Endometrial microvascular endothelial cells (primary cell): ENCODE results near the gene PIK3C2A. TPM values are rescaled to one million over a fixed set of nuclear protein-coding genes. Genes with fewer than 3 reads are reported as not detected.

Experiments used
- in situ Hi-C: cut with HindIII; loops from 2 replicates; pipeline ENCODE4 v1.10.0; 2017; ENCODE audit warnings: low sequenced_read_pairs, low pct_unique_long_range_greater_than_20kb; ENCODE audit errors: inconsistent ontology term
- total RNA-seq: library from RNA; depleted of rRNA; stranded (reverse); fragments of >200 nt; gene quantifications from one replicate; pipeline ENCODE4 v1.2.3, GENCODE V29; 2015; ENCODE audit errors: inconsistent ontology term

Gene PIK3C2A
- total RNA-seq, 1 donor from 2014 or later = 100 TPM

GRCh38 chr11:17221968-17222367 is 14.2 kb upstream of the PIK3C2A start:
- in situ Hi-C loops = no loop called here

GRCh38 chr11:17219016-17219415 is 11.2 kb upstream of the PIK3C2A start:
- in situ Hi-C loops = no loop called here

GRCh38 chr11:17218403-17218802 is 10.6 kb upstream of the PIK3C2A start:
- in situ Hi-C loops = no loop called here

GRCh38 chr11:17217401-17217800 is 9.6 kb upstream of the PIK3C2A start:
- in situ Hi-C loops = no loop called here

GRCh38 chr11:17214338-17214737 is 6.6 kb upstream of the PIK3C2A start:
- in situ Hi-C loops = no loop called here

- in situ Hi-C loops = no loop called here
Observed at GRCh38 chr11:17211286-17211685, 3.5 kb upstream of the PIK3C2A start.

GRCh38 chr11:17209939-17210245 is 2.1 kb upstream of the PIK3C2A start:
- in situ Hi-C loops = no loop called here

- in situ Hi-C loops = no loop called here
Observed at GRCh38 chr11:17208257-17208999, 642 bp upstream of the PIK3C2A start.

- in situ Hi-C loops = no loop called here
Observed at GRCh38 chr11:17206463-17206862, 1.3 kb downstream of the PIK3C2A start.

GRCh38 chr11:17197431-17197898 is 10.3 kb downstream of the PIK3C2A start:
- in situ Hi-C loops = no loop called here

- in situ Hi-C loops = no loop called here
Observed at GRCh38 chr11:17188675-17189074, 19.1 kb downstream of the PIK3C2A start.

GRCh38 chr11:17186932-17187692 is 20.7 kb downstream of the PIK3C2A start:
- in situ Hi-C loops = no loop called here

GRCh38 chr11:17185938-17186337 is 21.8 kb downstream of the PIK3C2A start:
- in situ Hi-C loops = no loop called here

- in situ Hi-C loops = no loop called here
Observed at GRCh38 chr11:17184882-17185587, 22.8 kb downstream of the PIK3C2A start.

GRCh38 chr11:17183836-17184235 is 23.9 kb downstream of the PIK3C2A start:
- in situ Hi-C loops = no loop called here

- in situ Hi-C loops = no loop called here
Observed at GRCh38 chr11:17179970-17180369, 27.8 kb downstream of the PIK3C2A start.

GRCh38 chr11:17173332-17173731 is 34.5 kb downstream of the PIK3C2A start:
- in situ Hi-C loops = no loop called here

- in situ Hi-C loops = no loop called here
Observed at GRCh38 chr11:17171916-17172315, 35.9 kb downstream of the PIK3C2A start.

GRCh38 chr11:17171343-17171742 is 36.4 kb downstream of the PIK3C2A start:
- in situ Hi-C loops = no loop called here

- in situ Hi-C loops = no loop called here
Observed at GRCh38 chr11:17169876-17170275, 37.9 kb downstream of the PIK3C2A start.
